ENCODE data around the gene GPRC5A.

DNA sequence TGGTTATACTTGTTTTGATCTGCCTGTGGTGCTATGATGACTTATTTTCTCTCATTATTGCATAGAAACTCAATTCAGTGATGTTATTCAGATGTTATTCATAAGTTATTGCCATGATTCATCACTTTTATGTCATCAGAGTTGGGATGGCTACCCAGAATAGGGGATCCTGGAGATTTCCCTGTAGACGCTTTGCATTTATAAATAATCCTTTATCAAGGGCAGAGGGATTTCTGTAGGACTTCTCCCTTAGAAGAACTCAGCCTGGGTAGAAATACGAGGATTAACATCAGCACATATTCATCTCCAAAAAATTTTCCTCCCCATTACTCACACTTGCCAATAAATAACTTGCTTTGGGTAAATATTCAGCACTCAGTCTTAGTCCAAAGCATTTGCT is 4.9 kb downstream of the GPRC5A start:
- TF ChIP-seq CREB1 (CRISPR knock-in tag; IDR thresholded peaks at IDR 0.05; ENCODE audit: low read depth) (no peak), STAT1 (IDR thresholded peaks at IDR 0.05; ENCODE audit: unreplicated experiment) (no peak), EZH2 (IDR thresholded peaks at IDR 0.05; ENCODE audit: low read depth, unreplicated experiment) (no peak)
- TF ChIP-seq, protein P1, sequence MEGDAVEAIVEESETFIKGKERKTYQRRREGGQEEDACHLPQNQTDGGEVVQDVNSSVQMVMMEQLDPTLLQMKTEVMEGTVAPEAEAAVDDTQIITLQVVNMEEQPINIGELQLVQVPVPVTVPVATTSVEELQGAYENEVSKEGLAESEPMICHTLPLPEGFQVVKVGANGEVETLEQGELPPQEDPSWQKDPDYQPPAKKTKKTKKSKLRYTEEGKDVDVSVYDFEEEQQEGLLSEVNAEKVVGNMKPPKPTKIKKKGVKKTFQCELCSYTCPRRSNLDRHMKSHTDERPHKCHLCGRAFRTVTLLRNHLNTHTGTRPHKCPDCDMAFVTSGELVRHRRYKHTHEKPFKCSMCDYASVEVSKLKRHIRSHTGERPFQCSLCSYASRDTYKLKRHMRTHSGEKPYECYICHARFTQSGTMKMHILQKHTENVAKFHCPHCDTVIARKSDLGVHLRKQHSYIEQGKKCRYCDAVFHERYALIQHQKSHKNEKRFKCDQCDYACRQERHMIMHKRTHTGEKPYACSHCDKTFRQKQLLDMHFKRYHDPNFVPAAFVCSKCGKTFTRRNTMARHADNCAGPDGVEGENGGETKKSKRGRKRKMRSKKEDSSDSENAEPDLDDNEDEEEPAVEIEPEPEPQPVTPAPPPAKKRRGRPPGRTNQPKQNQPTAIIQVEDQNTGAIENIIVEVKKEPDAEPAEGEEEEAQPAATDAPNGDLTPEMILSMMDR (conservative IDR thresholded peaks at IDR 0.05; ENCODE audit: low read depth in 2 of 2), result no peak
- TF ChIP-seq, protein P2, sequence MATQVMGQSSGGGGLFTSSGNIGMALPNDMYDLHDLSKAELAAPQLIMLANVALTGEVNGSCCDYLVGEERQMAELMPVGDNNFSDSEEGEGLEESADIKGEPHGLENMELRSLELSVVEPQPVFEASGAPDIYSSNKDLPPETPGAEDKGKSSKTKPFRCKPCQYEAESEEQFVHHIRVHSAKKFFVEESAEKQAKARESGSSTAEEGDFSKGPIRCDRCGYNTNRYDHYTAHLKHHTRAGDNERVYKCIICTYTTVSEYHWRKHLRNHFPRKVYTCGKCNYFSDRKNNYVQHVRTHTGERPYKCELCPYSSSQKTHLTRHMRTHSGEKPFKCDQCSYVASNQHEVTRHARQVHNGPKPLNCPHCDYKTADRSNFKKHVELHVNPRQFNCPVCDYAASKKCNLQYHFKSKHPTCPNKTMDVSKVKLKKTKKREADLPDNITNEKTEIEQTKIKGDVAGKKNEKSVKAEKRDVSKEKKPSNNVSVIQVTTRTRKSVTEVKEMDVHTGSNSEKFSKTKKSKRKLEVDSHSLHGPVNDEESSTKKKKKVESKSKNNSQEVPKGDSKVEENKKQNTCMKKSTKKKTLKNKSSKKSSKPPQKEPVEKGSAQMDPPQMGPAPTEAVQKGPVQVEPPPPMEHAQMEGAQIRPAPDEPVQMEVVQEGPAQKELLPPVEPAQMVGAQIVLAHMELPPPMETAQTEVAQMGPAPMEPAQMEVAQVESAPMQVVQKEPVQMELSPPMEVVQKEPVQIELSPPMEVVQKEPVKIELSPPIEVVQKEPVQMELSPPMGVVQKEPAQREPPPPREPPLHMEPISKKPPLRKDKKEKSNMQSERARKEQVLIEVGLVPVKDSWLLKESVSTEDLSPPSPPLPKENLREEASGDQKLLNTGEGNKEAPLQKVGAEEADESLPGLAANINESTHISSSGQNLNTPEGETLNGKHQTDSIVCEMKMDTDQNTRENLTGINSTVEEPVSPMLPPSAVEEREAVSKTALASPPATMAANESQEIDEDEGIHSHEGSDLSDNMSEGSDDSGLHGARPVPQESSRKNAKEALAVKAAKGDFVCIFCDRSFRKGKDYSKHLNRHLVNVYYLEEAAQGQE (IDR thresholded peaks at IDR 0.05; ENCODE audit: unreplicated experiment), result no peak

Data from GM23338 (cell line).